LNCaP clone FGC (cell line): Measurements from ENCODE around the gene RETN.

ENCODE experiments used
- DNase-seq: peaks from one replicate; pipeline ENCODE4 v3.0.0-alpha.2; 2011; ENCODE audit warnings: low read depth
- H3K4me3 ChIP-seq: 2 replicates; pipeline ENCODE4 v1.5.1; 2011; ENCODE audit warnings: mild to moderate bottlenecking, low read depth, low read length, control low read depth
- CTCF ChIP-seq: IDR thresholded peaks from 2 replicates; pipeline ENCODE4 v1.5.1; 2012; ENCODE audit warnings: mild to moderate bottlenecking; ENCODE audit not compliant: control insufficient read depth, insufficient read depth; ENCODE audit errors: extremely low read depth

Gene RETN

GRCh38 chr19:7718668-7719067 lies 49.8 kb downstream of the RETN start:
- TF ChIP-seq CTCF, result no peak
- no peak for DNase-seq
- no peak overlapping the region for H3K4me3 ChIP-seq
